ENCODE measurements around the gene DOCK8.
A peak's percentile ranks its signal among the peaks of the same experiment; 100 is the strongest.

DOCK8 gene

GRCh38 chr9:270657-271237, 56.1 kb downstream of the DOCK8 start:
- Mint-ChIP-seq H3K4me3 (no peak overlapping the region), H3K9me3 (peaks cover 4% of the 10 kb centered on the region), H3K36me3 (ENCODE audit: low read depth) (peaks cover 26% of the 10 kb centered on the region), H3K4me1 (ENCODE audit: low read depth) (peaks cover 61% of the 10 kb centered on the region), H3K27ac (peak overlapping the region; percentile 15), H3K27me3 (no peaks in the 10 kb centered on the region)

DNA sequence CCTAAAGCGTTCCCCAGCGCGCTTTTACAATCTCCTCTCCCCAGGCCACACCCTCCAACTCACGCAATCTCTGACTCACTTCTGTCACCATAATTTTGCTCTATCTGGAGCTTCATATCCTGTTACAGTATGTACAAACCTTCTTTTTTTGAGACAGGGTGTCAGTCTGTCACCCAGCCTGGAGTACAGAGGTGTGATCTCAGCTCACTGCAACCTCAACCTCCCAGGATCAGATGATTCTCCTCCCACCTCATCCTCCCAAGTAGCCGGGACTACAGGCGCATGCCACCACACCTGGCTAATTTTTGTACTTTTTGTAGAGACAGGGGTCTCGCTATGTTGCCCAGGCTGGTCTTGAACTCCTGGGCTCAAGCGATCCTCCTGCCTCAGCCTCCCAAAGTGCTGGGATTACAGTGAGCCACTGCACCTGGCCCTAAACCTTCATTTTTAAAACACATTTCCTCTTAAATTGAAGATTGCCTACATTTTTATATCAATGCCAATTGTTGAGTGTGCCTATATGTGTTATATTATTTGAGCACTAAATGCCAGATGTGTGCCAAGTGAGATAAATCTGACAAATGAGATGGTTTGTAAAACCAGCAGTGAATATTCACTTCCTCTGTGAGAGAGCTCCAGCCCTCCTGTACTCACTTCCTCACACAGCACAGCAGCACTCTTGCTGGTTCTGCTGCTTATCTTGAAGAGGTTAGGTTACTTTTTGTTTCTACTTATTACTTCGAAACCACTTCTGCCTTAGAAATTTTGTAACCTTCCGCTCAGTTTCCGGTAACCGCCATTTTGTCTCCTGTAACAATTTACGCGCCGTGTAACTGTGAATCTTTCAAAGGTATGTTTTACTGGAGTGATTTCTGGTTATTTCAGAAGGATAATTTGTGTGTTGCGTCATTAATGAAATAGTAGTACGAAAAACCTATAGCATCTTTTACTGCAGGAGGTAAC, 57.9 kb downstream of the DOCK8 start:
- Mint-ChIP-seq H3K27me3 (no peaks in the 10 kb centered on the region), H3K9me3 (peaks cover 4% of the 10 kb centered on the region), H3K27ac (peak overlapping the region; percentile 98), H3K4me3 (peak overlapping the region; percentile 94), H3K4me1 (ENCODE audit: low read depth) (peaks cover 70% of the 10 kb centered on the region), H3K36me3 (ENCODE audit: low read depth) (peaks cover 34% of the 10 kb centered on the region)

DNA sequence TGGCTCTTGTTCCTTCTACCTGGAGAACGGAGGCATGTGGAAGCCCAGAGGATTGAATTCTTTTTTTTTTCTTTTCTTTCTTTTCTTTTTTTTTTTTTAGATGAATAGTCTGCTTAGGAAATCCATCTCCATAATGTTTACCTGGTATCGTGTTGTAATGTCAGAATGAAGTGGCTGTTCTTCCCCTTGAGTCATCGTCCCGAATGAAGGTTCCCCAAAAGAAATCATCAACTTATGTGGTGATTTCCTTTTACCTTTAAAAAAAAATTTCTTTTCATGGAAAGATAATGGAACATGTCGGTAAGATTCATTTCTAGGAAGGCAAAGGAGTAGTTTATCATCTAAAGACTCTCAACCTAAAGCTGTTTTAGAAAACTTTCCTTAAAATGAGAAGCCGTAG, 59.7 kb downstream of the DOCK8 start:
- H3K4me1 Mint-ChIP-seq (ENCODE audit: low read depth): peaks cover 53% of the 10 kb centered on the region
- no peaks in the 10 kb centered on the region for H3K27me3 Mint-ChIP-seq
- H3K4me3 Mint-ChIP-seq: peak overlapping the region; percentile 94
- peaks cover under 1% of the 10 kb centered on the region for H3K9me3 Mint-ChIP-seq
- peaks cover 31% of the 10 kb centered on the region for H3K36me3 Mint-ChIP-seq (ENCODE audit: low read depth)
- peak overlapping the region; percentile 97 for H3K27ac Mint-ChIP-seq

- Mint-ChIP-seq H3K27me3 (no peaks in the 10 kb centered on the region), H3K27ac (no peak overlapping the region), H3K4me1 (ENCODE audit: low read depth) (peaks cover 28% of the 10 kb centered on the region), H3K9me3 (no peaks in the 10 kb centered on the region), H3K4me3 (no peak overlapping the region), H3K36me3 (ENCODE audit: low read depth) (peaks cover 42% of the 10 kb centered on the region)
Observed at GRCh38 chr9:277601-278295, 63.1 kb downstream of the DOCK8 start.

DNA sequence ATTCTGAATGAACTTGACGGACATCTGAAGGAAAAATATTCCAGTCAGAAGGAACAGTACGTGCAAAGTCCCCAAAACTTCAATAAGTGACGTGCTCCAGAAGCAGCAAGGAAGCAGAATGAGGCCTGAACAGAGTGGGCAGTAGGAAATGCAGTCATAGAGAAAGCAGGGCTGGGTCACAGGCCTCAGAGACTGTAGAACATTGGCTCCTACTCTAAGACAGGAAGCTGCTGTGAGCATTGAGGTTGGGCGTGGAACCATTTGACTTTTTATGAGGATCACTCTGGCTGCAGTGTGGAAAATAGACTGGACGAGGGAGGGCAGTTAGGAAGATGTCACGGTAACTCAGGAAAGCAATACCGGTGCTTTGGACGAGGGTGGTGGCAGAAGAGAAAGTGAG, 64.0 kb downstream of the DOCK8 start:
- H3K4me3 Mint-ChIP-seq: no peak overlapping the region
- H3K27me3 Mint-ChIP-seq: no peaks in the 10 kb centered on the region
- H3K36me3 Mint-ChIP-seq (ENCODE audit: low read depth): peaks cover 44% of the 10 kb centered on the region
- H3K9me3 Mint-ChIP-seq: no peaks in the 10 kb centered on the region
- peaks cover 27% of the 10 kb centered on the region for H3K4me1 Mint-ChIP-seq (ENCODE audit: low read depth)
- no peak overlapping the region for H3K27ac Mint-ChIP-seq

- Mint-ChIP-seq H3K36me3 (ENCODE audit: low read depth) (peaks cover 42% of the 10 kb centered on the region), H3K27ac (no peak overlapping the region), H3K4me3 (no peak overlapping the region), H3K27me3 (no peaks in the 10 kb centered on the region), H3K4me1 (ENCODE audit: low read depth) (peaks cover 19% of the 10 kb centered on the region), H3K9me3 (no peaks in the 10 kb centered on the region)
Observed at GRCh38 chr9:279674-280073, 65.0 kb downstream of the DOCK8 start.

- H3K27me3 Mint-ChIP-seq: no peaks in the 10 kb centered on the region
- H3K27ac Mint-ChIP-seq: peak overlapping the region; percentile 83
- peaks cover 8% of the 10 kb centered on the region for H3K4me1 Mint-ChIP-seq (ENCODE audit: low read depth)
- H3K4me3 Mint-ChIP-seq: peak overlapping the region; percentile 63
- no peaks in the 10 kb centered on the region for H3K9me3 Mint-ChIP-seq
- peaks cover 48% of the 10 kb centered on the region for H3K36me3 Mint-ChIP-seq (ENCODE audit: low read depth)
Observed at GRCh38 chr9:281741-282645, 67.3 kb downstream of the DOCK8 start.

GRCh38 chr9:286071-286740, 71.5 kb downstream of the DOCK8 start:
- Mint-ChIP-seq H3K27ac (no peak overlapping the region), H3K36me3 (ENCODE audit: low read depth) (peaks cover 88% of the 10 kb centered on the region), H3K27me3 (no peaks in the 10 kb centered on the region), H3K4me3 (no peak overlapping the region), H3K4me1 (ENCODE audit: low read depth) (peaks cover 19% of the 10 kb centered on the region), H3K9me3 (no peaks in the 10 kb centered on the region)

GRCh38 chr9:289121-289520, 74.5 kb downstream of the DOCK8 start:
- Mint-ChIP-seq H3K27me3 (no peaks in the 10 kb centered on the region), H3K27ac (no peak overlapping the region), H3K4me3 (no peak overlapping the region), H3K9me3 (no peaks in the 10 kb centered on the region), H3K36me3 (ENCODE audit: low read depth) (peaks cover 86% of the 10 kb centered on the region), H3K4me1 (ENCODE audit: low read depth) (peaks cover 33% of the 10 kb centered on the region)

GRCh38 chr9:292915-293314, 78.2 kb downstream of the DOCK8 start:
- Mint-ChIP-seq H3K27me3 (no peaks in the 10 kb centered on the region), H3K4me3 (no peak overlapping the region), H3K27ac (no peak overlapping the region), H3K9me3 (no peaks in the 10 kb centered on the region), H3K4me1 (ENCODE audit: low read depth) (peaks cover 51% of the 10 kb centered on the region), H3K36me3 (ENCODE audit: low read depth) (peaks cover 79% of the 10 kb centered on the region)

DNA sequence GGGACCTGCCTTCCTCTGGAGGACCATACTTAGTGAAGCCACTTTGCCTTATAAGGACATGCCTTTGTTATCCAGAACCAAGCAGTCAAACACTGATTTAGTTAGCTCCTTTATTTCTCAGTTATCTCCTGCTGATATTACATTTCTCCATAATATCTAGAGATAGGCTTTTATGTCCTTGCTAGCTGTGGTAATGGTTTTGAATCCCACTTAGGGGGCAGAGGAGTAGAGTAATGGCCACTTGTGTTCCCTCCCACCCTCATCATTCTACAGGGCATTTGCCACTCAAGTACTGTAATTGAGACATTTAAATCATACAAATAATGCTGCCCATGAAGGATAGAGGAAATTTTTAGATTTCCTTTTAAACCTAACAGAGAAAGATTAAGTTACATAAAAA, 80.9 kb downstream of the DOCK8 start:
- Mint-ChIP-seq H3K27ac (no peak overlapping the region), H3K9me3 (no peaks in the 10 kb centered on the region), H3K27me3 (no peaks in the 10 kb centered on the region), H3K4me1 (ENCODE audit: low read depth) (peaks cover 43% of the 10 kb centered on the region), H3K36me3 (ENCODE audit: low read depth) (peaks cover 76% of the 10 kb centered on the region), H3K4me3 (no peak overlapping the region)

DNA sequence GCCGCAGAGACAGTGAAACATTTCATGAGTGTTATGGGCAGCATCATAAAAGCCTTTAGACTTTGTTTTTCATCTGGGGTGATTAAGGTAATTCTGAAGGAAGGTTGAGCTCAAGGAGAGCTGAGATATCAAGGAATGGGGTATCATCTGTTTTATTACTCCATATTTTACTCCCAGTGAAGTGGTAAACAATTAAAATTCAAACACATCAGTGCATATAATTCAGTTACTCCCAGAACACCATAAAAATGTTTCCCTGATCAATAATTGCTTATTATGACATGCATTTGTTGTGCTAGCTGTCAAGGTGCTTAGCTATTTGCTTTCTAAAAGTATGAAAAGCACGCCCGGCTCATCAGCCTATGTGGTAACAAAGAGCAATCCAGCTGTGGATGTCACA, 81.7 kb downstream of the DOCK8 start:
- Mint-ChIP-seq H3K4me3 (no peak overlapping the region), H3K27me3 (no peaks in the 10 kb centered on the region), H3K4me1 (ENCODE audit: low read depth) (peaks cover 41% of the 10 kb centered on the region), H3K27ac (no peak overlapping the region), H3K36me3 (ENCODE audit: low read depth) (peaks cover 77% of the 10 kb centered on the region), H3K9me3 (no peaks in the 10 kb centered on the region)

DNA sequence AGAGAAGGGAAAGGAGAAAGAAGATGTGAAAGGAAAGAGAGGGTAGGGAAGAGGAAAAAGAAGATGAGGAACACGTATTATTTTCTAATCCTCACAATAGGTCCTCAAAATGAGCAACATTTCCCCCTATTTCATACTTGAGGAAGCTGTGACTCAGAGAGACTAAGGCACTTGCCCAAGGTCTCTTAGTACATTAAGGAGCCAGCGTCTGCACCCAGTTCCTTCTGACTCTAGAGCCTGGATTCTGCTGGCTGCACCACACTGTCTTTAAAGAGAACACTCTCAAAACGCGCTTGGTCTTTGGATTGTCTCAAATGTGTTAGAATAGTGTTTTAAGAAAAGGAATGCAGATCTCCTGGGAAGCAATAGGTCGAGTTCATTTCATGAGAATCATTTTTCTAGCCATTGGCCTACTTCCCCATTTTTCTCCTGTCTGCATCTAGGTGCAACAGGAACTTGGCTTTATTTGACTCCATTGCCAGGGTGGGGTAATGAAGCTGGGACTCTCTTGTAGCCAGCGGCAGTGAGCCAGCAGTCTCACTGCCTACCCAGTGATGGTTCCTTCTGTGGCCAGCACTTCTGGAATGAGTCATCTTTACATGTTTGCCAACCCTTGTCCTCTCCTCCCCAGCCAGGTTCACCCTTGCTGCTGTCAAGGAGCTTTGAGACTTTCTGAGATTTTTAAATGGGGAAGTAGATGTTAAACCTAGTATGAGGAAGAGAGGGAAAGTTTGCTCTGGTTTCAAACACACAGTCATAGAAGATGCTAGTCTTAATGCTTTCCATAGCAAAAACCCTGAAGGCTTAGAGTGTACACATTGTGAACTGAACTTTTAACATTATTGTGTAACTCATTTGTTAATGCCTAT, 82.7 kb downstream of the DOCK8 start:
- Mint-ChIP-seq H3K4me1 (ENCODE audit: low read depth) (peaks cover 41% of the 10 kb centered on the region), H3K27ac (peak overlapping the region; percentile 75), H3K4me3 (no peak overlapping the region), H3K27me3 (no peaks in the 10 kb centered on the region), H3K36me3 (ENCODE audit: low read depth) (peaks cover 79% of the 10 kb centered on the region), H3K9me3 (no peaks in the 10 kb centered on the region)
